Measurements from ENCODE around the gene NRROS. TPM values are rescaled to one million over a fixed set of nuclear protein-coding genes. Genes with fewer than 3 reads are reported as not detected.

The NRROS gene
- total and polyA plus RNA-seq, 2 of the 13 experiments (the other 11 are each of a cell fraction or from before 2014, with no cell fraction given): not detected

GRCh38 chr3:196590279-196590678 is 49.2 kb upstream of the NRROS start:
- ChIA-PET CTCF (ENCODE audit: low intra/inter-chr PET ratio, low total read pairs) (no interaction called here), POLR2A (no interaction called here)
- no TSS peak for BruUV-seq (replicated peaks)
- H2AFZ ChIP-seq (ENCODE audit: low read length): no peak overlapping the region
- no peak overlapping the region for H3K27ac ChIP-seq (ENCODE audit: extremely low read length, insufficient read depth, low read length)
- H3K27me3 ChIP-seq (ENCODE audit: control insufficient read depth in 1 of 2, insufficient read depth in 2 of 2, low read length in 2 of 2): no peaks in the 10 kb centered on the region
- TF ChIP-seq HNRNPUL1 (IDR thresholded peaks at IDR 0.05; ENCODE audit: low read depth, low read length) (no peak), AGO1 (IDR thresholded peaks at IDR 0.05; ENCODE audit: low read depth, low read length, poor library complexity, severe bottlenecking) (no peak), MATR3 (CRISPR knock-in tag; IDR thresholded peaks at IDR 0.05) (no peak), SRF (IDR thresholded peaks at IDR 0.05; ENCODE audit: low read depth, low read length) (no peak), STAT5B (CRISPR knock-in tag; IDR thresholded peaks at IDR 0.05) (no peak), JARID2 (CRISPR knock-in tag; IDR thresholded peaks at IDR 0.05; ENCODE audit: insufficient replicate concordance) (no peak), ZNF33B (CRISPR knock-in tag; IDR thresholded peaks at IDR 0.05) (no peak), SMAD1 (CRISPR knock-in tag; IDR thresholded peaks at IDR 0.05; ENCODE audit: borderline replicate concordance, low read depth) (no peak), ZNF333 (CRISPR knock-in tag; IDR thresholded peaks at IDR 0.05; ENCODE audit: borderline replicate concordance) (no peak), HMGXB3 (CRISPR knock-in tag; IDR thresholded peaks at IDR 0.05; ENCODE audit: borderline replicate concordance) (no peak), ZNF292 (CRISPR knock-in tag; IDR thresholded peaks at IDR 0.05; ENCODE audit: borderline replicate concordance, low read depth) (no peak), GMEB1 (CRISPR knock-in tag; IDR thresholded peaks at IDR 0.05; ENCODE audit: borderline replicate concordance) (no peak), ZNF605 (CRISPR knock-in tag; IDR thresholded peaks at IDR 0.05) (no peak), KLF6 (CRISPR knock-in tag; IDR thresholded peaks at IDR 0.05) (no peak), MLX (CRISPR knock-in tag; IDR thresholded peaks at IDR 0.05) (no peak), FOXK1 (CRISPR knock-in tag; IDR thresholded peaks at IDR 0.05; ENCODE audit: borderline replicate concordance, low read depth) (no peak), ZNF205 (CRISPR knock-in tag; IDR thresholded peaks at IDR 0.05) (no peak), KDM5B (CRISPR knock-in tag; IDR thresholded peaks at IDR 0.05; ENCODE audit: borderline replicate concordance) (no peak), ZNF768 (CRISPR knock-in tag; IDR thresholded peaks at IDR 0.05) (no peak)
- 52% methylated on average over 5 of the region's 5 CpGs for WGBS (ENCODE audit: low lambda C conversion rate)
- in situ Hi-C loops (cut with HindIII; ENCODE audit: extremely low pct_ligation_motif_present, low pct_unique_long_range_greater_than_20kb): no loop called here
- no peak for DNase-seq (ENCODE audit: low spot score)
- no peaks in the 10 kb centered on the region for H3K79me2 ChIP-seq (ENCODE audit: insufficient read depth, low read length)
- no peaks in the 10 kb centered on the region for H3K9me3 ChIP-seq (ENCODE audit: low read length)
- intact Hi-C loops (cut with micrococcal nuclease; ENCODE audit: unreplicated experiment): no loop called here
- no peak overlapping the region for H3K4me3 ChIP-seq (replicated peaks in 1 of 3; ENCODE audit: insufficient read depth in 1 of 3, low read depth in 2 of 3, low read length in 3 of 3)
- no peak overlapping the region for H3K4me2 ChIP-seq (ENCODE audit: low read depth, low read length)
- H3K4me1 ChIP-seq (ENCODE audit: insufficient read depth, low read length): no peaks in the 10 kb centered on the region
- H4K20me1 ChIP-seq (ENCODE audit: insufficient read depth, low read length): no peaks in the 10 kb centered on the region
- no peak for FAIRE-seq
- ATAC-seq: peak; percentile 54
- no peak overlapping the region for H3K9ac ChIP-seq (ENCODE audit: insufficient read depth, low read depth, low read length)
- no peaks in the 10 kb centered on the region; a peak in 2 of 5 replicates for H3K36me3 ChIP-seq (replicated peaks in 1 of 2; ENCODE audit: control insufficient read depth in 1 of 2, insufficient read depth in 2 of 2, low read length in 2 of 2)

Data from HepG2 (cell line).